ENCODE measurements around the gene CTNNBIP1. TPM values are rescaled to one million over a fixed set of nuclear protein-coding genes. Genes with fewer than 3 reads are reported as not detected.

Gene CTNNBIP1
- polyA plus RNA-seq, 1 donor from 2014 or later, result 69.3 TPM

DNA sequence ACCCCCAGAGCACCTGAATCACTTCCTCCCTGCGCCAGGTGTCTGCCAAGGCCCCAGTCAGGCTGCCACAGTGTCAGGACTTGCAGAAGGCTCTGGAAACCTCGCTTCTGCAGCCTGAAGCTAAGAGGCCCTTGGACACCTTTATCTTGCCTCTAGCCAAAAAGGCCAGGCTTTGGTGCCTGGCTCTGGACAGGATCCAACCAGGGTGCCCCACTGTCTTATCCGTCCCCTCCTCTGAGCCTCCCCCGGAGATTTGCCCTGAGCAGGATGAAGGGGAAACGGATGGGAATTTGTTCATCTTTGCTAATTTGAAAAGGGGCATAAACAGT lies 73.5 kb downstream of the CTNNBIP1 start:
- Histone ChIP-seq H3F3A (ENCODE audit: insufficient read depth, low read length, poor library complexity, severe bottlenecking) (no peaks in the 10 kb centered on the region), H3K27ac (ENCODE audit: low read length) (no peak overlapping the region), H3K4me3 (ENCODE audit: low read length) (no peak overlapping the region), H3K9me2 (ENCODE audit: insufficient read depth, low read length) (no peaks in the 10 kb centered on the region), H4K20me1 (ENCODE audit: insufficient read depth) (no peaks in the 10 kb centered on the region), H3K9me3 (ENCODE audit: low read length) (no peaks in the 10 kb centered on the region), H3K4me2 (ENCODE audit: low read length) (no peak overlapping the region), H3K36me3 (ENCODE audit: insufficient read depth, low read length) (no peaks in the 10 kb centered on the region), H3K79me2 (replicated peaks; ENCODE audit: insufficient read depth, low read length) (no peaks in the 10 kb centered on the region), H2AFZ (ENCODE audit: low read depth, low read length) (no peak overlapping the region), H3K27me3 (ENCODE audit: insufficient read depth, low read depth, low read length) (no peaks in the 10 kb centered on the region), H3K9ac (ENCODE audit: low read length) (no peak overlapping the region)
- TF ChIP-seq REST (IDR thresholded peaks at IDR 0.05; ENCODE audit: borderline replicate concordance) (no peak), CTCF (IDR thresholded peaks at IDR 0.05; ENCODE audit: poor library complexity, severe bottlenecking) (no peak), MXI1 (conservative IDR thresholded peaks at IDR 0.05; ENCODE audit: poor library complexity, severe bottlenecking) (no peak), SMC3 (conservative IDR thresholded peaks at IDR 0.05; ENCODE audit: poor library complexity) (no peak), EZH2 (IDR thresholded peaks at IDR 0.05; ENCODE audit: borderline replicate concordance, insufficient read depth, low read length, poor library complexity, severe bottlenecking) (no peak), RAD21 (conservative IDR thresholded peaks at IDR 0.05) (no peak), TAF1 (IDR thresholded peaks at IDR 0.05; ENCODE audit: low read depth) (no peak), POLR2AphosphoS5 (IDR thresholded peaks at IDR 0.05) (no peak), EP300 (conservative IDR thresholded peaks at IDR 0.05; ENCODE audit: poor library complexity, severe bottlenecking) (no peak)

DNA sequence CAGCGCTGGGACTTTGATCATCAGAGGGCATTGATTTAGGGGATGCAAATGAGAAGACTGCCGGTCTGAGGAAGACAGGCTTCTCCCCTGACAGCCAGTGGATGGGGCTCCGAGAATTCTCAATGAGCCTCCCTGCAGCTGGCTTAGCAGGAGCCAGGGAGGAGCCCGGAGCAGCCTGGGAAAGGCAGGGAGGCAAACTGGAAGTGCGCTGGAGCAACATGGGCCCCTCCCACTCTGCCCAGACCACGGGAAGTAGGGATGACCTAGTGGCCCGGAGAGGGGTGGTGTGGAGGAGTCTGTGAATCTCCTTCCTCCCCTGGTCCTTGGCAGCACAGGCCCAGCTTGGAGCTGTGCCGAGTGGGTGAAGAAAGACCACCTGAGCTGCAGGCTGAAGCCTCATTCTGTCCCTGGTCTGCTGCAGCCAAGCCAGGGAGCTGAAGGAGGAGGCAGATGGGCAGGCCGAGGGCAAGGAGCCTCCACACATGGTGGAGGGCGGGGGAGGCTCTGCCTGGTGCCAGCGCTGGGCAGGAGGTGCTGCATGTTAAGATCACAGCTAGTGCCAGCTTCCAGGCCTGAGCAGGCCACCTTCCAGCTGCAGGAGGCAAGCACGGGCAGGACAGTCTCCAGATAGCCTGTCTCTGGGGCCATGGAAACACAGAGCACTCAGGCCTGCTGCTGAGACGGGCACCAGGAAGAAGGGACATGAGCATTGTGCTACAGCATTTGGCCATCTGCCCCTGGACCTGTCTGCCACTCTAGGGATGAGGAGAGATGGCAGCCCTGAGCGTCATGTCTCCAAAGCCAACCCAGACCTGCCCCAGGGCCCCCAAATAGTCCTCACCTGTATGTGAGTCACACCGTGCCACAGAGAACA lies 74.1 kb downstream of the CTNNBIP1 start:
- H3K27ac ChIP-seq (ENCODE audit: low read length), result no peak overlapping the region
- H3K36me3 ChIP-seq (ENCODE audit: insufficient read depth, low read length), result no peaks in the 10 kb centered on the region
- H3K79me2 ChIP-seq (replicated peaks; ENCODE audit: insufficient read depth, low read length), result no peaks in the 10 kb centered on the region
- H3K4me3 ChIP-seq (ENCODE audit: low read length), result peak overlapping the region; percentile 5
- H3K9me3 ChIP-seq (ENCODE audit: low read length), result no peaks in the 10 kb centered on the region
- H3K4me2 ChIP-seq (ENCODE audit: low read length), result no peak overlapping the region
- no peaks in the 10 kb centered on the region for H4K20me1 ChIP-seq (ENCODE audit: insufficient read depth)
- H3F3A ChIP-seq (ENCODE audit: insufficient read depth, low read length, poor library complexity, severe bottlenecking), result no peaks in the 10 kb centered on the region
- peak overlapping the region; percentile 26 for H3K9ac ChIP-seq (ENCODE audit: low read length)
- TF ChIP-seq SMC3 (conservative IDR thresholded peaks at IDR 0.05; ENCODE audit: poor library complexity) (no peak), POLR2AphosphoS5 (IDR thresholded peaks at IDR 0.05) (no peak), REST (IDR thresholded peaks at IDR 0.05; ENCODE audit: borderline replicate concordance) (no peak), MXI1 (conservative IDR thresholded peaks at IDR 0.05; ENCODE audit: poor library complexity, severe bottlenecking) (no peak), TAF1 (IDR thresholded peaks at IDR 0.05; ENCODE audit: low read depth) (no peak), CTCF (IDR thresholded peaks at IDR 0.05; ENCODE audit: poor library complexity, severe bottlenecking) (no peak), EZH2 (IDR thresholded peaks at IDR 0.05; ENCODE audit: borderline replicate concordance, insufficient read depth, low read length, poor library complexity, severe bottlenecking) (no peak)
- no peaks in the 10 kb centered on the region for H3K9me2 ChIP-seq (ENCODE audit: insufficient read depth, low read length)
- no peak overlapping the region for H2AFZ ChIP-seq (ENCODE audit: low read depth, low read length)
- H3K27me3 ChIP-seq (ENCODE audit: insufficient read depth, low read depth, low read length), result no peaks in the 10 kb centered on the region
